Activated naive CD4-positive, alpha-beta T cell treated with anti-CD3 and anti-CD28 coated beads, Interleukin-2, amount 50 U/mL, for 72 hours (primary cell): ENCODE results near the gene GMDS. TPM values are rescaled to one million over a fixed set of nuclear protein-coding genes. Genes with fewer than 3 reads are reported as not detected.

Source experiments
- ATAC-seq, 2 donors: fragments of 150-1000 bp; cut with Tn5 transposase; 2 replicates each; pipeline ENCODE4 v1.10.0; 2021; ENCODE audit warnings: mild to moderate bottlenecking in 2 of 2, moderate library complexity in 2 of 2
- DNase-seq, 2 donors: peaks; one replicate each; pipeline ENCODE4 v3.0.0; 2021 to 2022; ENCODE audit warnings: low spot score in 2 of 2
- H3K27ac Mint-ChIP-seq, 2 donors: one replicate each; pipeline ENCODE4 v1.8.0; 2022; ENCODE audit warnings: mild to moderate bottlenecking in 2 of 2, mixed read lengths in 2 of 2
- H3K36me3 Mint-ChIP-seq, 2 donors: one replicate each; pipeline ENCODE4 v1.8.0; 2022; ENCODE audit warnings: mixed read lengths in 2 of 2
- H3K9me3 Mint-ChIP-seq, 2 donors: one replicate each; pipeline ENCODE4 v1.8.0; 2022; ENCODE audit warnings: mixed read lengths in 2 of 2
- total RNA-seq, 2 donors: library from RNA; stranded (reverse); gene quantifications; one replicate each; pipeline ENCODE4 v1.2.3, GENCODE V29; 2022

Gene GMDS
- total RNA-seq, 2 donors from 2014 or later, result 23.9 to 37.6 TPM

DNA sequence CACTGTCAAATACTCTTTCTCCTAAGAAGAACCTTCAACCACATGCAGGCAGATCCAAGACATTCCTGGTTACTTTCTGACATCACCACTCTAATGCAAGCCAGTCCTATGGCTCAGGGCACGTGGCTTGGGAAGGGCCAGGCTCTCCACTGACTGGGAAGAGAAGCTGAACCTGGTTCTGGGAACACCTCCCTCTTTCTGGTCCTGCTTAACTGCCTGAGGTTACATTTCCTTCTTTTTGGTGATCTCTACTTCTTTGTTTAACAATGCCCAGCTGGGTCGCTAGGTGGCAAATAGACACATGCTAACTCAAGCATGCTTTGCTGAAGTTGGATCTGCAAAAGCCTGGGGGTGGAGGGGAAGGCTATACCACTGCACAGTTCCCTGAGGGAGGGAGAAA lies 249.8 kb downstream of the GMDS start:
- Mint-ChIP-seq H3K27ac (no peak overlapping the region), H3K9me3 (no peaks in the 10 kb centered on the region), H3K36me3 (peaks cover 5 to 10% of the 10 kb centered on the region in 2 donors)
- no peak for ATAC-seq
- DNase-seq, result no peak

- Mint-ChIP-seq H3K36me3 (peaks cover 5 to 7% of the 10 kb centered on the region in 2 donors), H3K9me3 (no peaks in the 10 kb centered on the region), H3K27ac (no peak overlapping the region)
- DNase-seq, result no peak
- peak in 1 of 2 donors; percentile 53 for ATAC-seq
These were observed 252.4 kb downstream of the GMDS start for GRCh38 chr6:1993042-1993441.

DNA sequence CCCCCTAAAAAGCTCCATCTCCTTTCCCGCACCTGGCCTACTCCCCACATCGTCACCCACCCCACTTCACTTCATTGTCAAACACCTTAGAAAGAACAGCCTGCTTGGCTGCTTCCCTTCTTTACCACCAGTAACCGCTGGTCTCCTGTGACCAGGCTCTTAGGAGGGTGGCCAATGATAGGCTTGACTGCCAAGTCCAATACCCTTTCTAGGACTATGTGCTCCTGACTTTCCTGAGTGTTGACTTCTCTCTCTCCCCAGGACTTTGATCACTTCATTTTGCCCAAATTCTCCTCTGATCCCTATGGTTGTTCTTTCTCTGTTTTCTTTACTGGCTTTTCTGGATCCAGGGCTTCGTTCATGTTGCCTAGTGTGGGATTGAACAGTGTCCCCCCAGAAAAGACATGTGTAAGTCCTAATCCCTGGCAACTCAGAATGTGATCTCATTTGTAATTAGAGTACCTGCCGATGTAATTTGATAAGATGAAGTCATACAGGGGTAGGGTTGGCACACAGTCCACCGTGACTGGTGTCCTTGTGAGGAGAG lies 254.0 kb downstream of the GMDS start:
- no peak for DNase-seq
- Mint-ChIP-seq H3K27ac (no peak overlapping the region), H3K9me3 (no peaks in the 10 kb centered on the region), H3K36me3 (peaks cover 0 to 5% of the 10 kb centered on the region in 2 donors)
- ATAC-seq, result no peak

GRCh38 chr6:1988843-1989242 lies 256.6 kb downstream of the GMDS start:
- H3K9me3 Mint-ChIP-seq, result peaks cover 7% of the 10 kb centered on the region in 2 donors
- peaks cover 14 to 20% of the 10 kb centered on the region in 2 donors for H3K36me3 Mint-ChIP-seq

DNA sequence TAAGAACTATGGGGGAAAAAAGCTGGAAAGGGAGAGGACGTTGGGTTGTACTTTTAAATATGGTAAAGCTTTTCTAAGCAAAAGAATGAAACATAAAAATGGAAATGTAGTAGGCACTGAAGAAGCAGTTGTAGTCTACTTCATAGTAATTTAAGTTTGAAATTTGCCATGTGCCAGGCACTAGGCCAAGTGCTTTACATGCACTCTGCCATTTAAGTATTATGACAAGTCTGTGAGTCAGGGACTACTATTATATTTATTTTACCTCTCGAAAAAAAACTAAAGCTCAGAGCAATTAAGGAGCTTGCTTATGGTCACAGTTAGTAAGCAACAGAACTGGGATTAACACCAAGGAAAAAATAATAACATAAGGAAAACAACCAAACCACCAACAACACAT lies 257.8 kb downstream of the GMDS start:
- ATAC-seq (no peak), DNase-seq (no peak)
- H3K27ac Mint-ChIP-seq, result no peak overlapping the region
- peaks cover 15 to 16% of the 10 kb centered on the region in 2 donors for H3K9me3 Mint-ChIP-seq
- H3K36me3 Mint-ChIP-seq, result peaks cover 26 to 32% of the 10 kb centered on the region in 2 donors

More at GRCh38 chr6:1988843-1989242, 256.6 kb downstream of the GMDS start:
- no peak overlapping the region for H3K27ac Mint-ChIP-seq
- DNase-seq (no peak), ATAC-seq (no peak)

DNA sequence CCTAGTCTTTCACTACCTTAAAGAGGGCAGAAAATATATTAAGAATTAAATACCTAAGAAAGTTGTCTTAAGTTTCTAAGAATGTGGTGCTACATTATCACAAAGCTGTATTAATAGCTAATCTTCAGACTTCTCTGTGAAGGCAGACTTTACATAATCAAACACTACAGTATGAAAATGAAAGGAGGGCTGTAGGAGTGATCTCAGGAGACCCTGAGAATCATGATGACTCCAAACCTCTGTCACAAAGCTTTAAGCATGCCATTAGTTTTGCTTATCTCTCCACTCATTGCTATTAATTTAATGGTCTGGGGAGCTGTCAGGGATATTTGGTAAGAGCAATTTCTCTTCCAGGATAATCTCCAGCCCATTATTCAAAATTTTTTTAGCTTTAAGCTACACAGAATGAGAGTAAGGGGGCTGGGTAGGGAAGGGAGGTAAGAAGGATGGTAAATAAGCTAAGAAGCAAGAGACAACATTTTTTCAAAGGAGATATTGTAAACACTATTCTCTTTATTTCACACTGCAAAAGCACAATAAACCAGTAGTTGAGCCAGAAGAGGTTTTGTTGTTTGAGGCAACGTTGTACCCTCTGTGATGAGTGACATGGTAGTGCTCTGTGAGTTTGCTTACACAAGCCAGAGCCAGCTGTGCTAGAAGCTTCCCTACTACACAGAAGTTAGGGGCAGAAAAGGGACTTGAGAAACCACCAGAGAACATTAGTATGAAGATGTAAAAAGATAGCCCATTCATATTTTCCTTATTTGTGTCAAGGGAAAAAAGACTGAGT lies 258.8 kb downstream of the GMDS start:
- peaks cover 33 to 42% of the 10 kb centered on the region in 2 donors for H3K36me3 Mint-ChIP-seq
- ATAC-seq, result no peak
- H3K9me3 Mint-ChIP-seq, result peaks cover 21% of the 10 kb centered on the region in 2 donors
- DNase-seq, result no peak
- no peak overlapping the region for H3K27ac Mint-ChIP-seq

- ATAC-seq, result no peak
- Mint-ChIP-seq H3K9me3 (peaks cover 34 to 38% of the 10 kb centered on the region in 2 donors), H3K36me3 (peaks cover 49 to 64% of the 10 kb centered on the region in 2 donors), H3K27ac (no peak overlapping the region)
- no peak for DNase-seq
These were observed 260.9 kb downstream of the GMDS start for GRCh38 chr6:1984346-1984994.

GRCh38 chr6:1983850-1984249 lies 261.6 kb downstream of the GMDS start:
- no peak for DNase-seq
- H3K36me3 Mint-ChIP-seq, result peaks cover 56 to 70% of the 10 kb centered on the region in 2 donors
- no peak for ATAC-seq
- H3K9me3 Mint-ChIP-seq, result peaks cover 38 to 40% of the 10 kb centered on the region in 2 donors
- no peak overlapping the region for H3K27ac Mint-ChIP-seq

GRCh38 chr6:1972962-1973361 lies 272.4 kb downstream of the GMDS start:
- no peak for DNase-seq
- peaks cover 0 to 4% of the 10 kb centered on the region in 2 donors for H3K36me3 Mint-ChIP-seq
- no peak for ATAC-seq
- H3K9me3 Mint-ChIP-seq, result no peaks in the 10 kb centered on the region
- H3K27ac Mint-ChIP-seq, result no peak overlapping the region

- no peak overlapping the region for H3K27ac Mint-ChIP-seq
- H3K36me3 Mint-ChIP-seq, result peaks cover 0 to 3% of the 10 kb centered on the region in 2 donors
- H3K9me3 Mint-ChIP-seq, result no peaks in the 10 kb centered on the region
- no peak for DNase-seq
- no peak for ATAC-seq
These were observed 273.8 kb downstream of the GMDS start for GRCh38 chr6:1971612-1972011.

- DNase-seq, result no peak
- Mint-ChIP-seq H3K9me3 (no peaks in the 10 kb centered on the region), H3K36me3 (peaks cover 0 to 9% of the 10 kb centered on the region in 2 donors), H3K27ac (no peak overlapping the region)
- ATAC-seq, result no peak
These were observed 275.2 kb downstream of the GMDS start for GRCh38 chr6:1970151-1970561.

- Mint-ChIP-seq H3K9me3 (no peaks in the 10 kb centered on the region), H3K36me3 (peaks cover 0 to 9% of the 10 kb centered on the region in 2 donors), H3K27ac (peak overlapping the region in 1 of 2 donors; percentile 10)
- ATAC-seq (no peak), DNase-seq (no peak)
These were observed 278.7 kb downstream of the GMDS start for GRCh38 chr6:1966713-1967112.

DNA sequence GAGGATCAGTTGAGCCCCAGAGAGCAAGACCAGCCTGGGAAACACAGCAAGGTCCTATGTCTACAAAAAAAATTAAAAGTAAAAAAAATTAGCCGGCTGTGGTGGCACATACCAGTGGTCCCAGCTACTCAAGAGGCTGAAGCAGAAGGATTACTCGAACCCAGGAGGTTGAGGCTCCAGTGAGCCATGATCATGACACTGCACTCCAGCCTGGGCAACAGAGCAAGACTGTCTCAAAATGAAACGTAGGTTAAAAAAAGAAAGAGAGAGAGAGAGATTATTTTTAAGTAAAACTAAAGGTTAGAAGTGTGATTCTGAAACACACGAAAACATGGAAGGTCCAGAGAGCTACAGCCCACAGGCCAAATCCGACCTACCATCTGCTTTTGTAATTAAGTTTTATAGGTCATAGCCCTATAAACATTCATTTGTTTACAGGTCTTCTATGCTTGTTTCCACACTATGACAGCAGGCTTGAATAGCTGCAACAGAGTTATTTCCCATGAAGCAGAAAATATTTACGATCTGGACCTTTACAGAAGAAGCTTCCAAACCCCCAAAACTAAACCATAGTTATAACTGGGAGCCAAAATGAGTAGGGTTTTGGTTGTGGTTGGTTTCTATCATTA lies 279.7 kb downstream of the GMDS start:
- no peak for DNase-seq
- H3K36me3 Mint-ChIP-seq, result peaks cover 0 to 9% of the 10 kb centered on the region in 2 donors
- peak overlapping the region in 1 of 2 donors; percentile 87 for H3K27ac Mint-ChIP-seq
- no peaks in the 10 kb centered on the region for H3K9me3 Mint-ChIP-seq
- ATAC-seq, result no peak

DNA sequence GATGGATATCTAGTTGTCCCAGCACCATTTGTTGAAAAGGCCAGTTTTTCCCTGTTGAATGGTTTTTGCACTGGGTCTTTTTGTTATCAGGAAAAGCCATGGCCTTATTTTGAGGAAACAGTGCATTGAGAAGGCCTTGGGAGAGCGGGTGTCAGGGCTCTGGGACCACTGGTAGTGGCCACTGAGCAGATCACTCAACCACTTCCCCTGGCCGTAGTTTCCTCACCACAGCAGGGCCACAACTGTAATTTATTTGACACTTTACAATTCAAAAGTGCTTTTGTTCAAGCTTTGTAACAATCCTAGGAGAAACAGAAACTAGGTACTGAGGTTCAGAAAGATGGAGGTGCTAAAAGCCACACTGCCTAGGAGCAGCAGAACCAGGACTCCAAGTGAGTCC lies 281.8 kb downstream of the GMDS start:
- Mint-ChIP-seq H3K36me3 (peaks cover 0 to 9% of the 10 kb centered on the region in 2 donors), H3K27ac (no peak overlapping the region), H3K9me3 (no peaks in the 10 kb centered on the region)
- ATAC-seq, result no peak
- no peak for DNase-seq

GRCh38 chr6:1962201-1962600 lies 283.2 kb downstream of the GMDS start:
- no peaks in the 10 kb centered on the region for H3K9me3 Mint-ChIP-seq
- H3K27ac Mint-ChIP-seq, result no peak overlapping the region
- DNase-seq, result no peak
- no peak for ATAC-seq
- peaks cover 0 to 9% of the 10 kb centered on the region in 2 donors for H3K36me3 Mint-ChIP-seq

DNA sequence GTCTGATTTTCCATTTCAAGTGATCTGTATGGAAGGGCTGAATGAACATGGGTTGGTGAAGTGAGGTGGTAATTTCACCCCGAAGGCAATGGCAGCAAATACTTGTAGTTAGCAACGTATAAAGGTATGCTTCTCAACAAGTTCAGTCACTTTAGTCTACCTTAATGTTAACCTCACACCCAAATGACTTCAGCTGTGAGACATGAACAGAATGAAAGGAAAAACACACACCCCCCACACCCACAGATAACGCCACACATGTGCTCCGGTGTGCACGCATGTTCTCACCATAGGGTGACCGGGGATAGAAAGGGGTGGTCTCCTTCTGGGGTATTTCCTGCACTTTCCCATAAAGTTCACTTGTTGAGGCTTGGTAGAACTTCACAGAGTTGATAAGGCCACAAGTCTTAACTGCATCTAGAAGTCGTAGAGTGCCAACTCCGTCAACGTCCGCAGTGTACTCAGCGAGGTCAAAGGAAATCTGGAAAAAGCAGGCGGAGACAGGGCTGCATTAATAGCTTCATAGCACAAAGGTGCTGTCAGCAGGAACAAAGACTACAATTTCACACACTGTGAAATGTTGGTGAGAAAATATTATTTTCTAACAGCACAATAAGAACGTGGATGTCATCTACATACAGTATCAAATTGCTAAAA lies 284.8 kb downstream of the GMDS start:
- ATAC-seq, result no peak
- no peaks in the 10 kb centered on the region for H3K36me3 Mint-ChIP-seq
- DNase-seq, result no peak
- no peaks in the 10 kb centered on the region for H3K9me3 Mint-ChIP-seq
- H3K27ac Mint-ChIP-seq, result no peak overlapping the region
